ENCODE measurements around the gene SYNE2. TPM values are rescaled to one million over a fixed set of nuclear protein-coding genes. Genes with fewer than 3 reads are reported as not detected.

SYNE2 gene
- total RNA-seq, 1 donor from 2014 or later, result 28.4 TPM

DNA sequence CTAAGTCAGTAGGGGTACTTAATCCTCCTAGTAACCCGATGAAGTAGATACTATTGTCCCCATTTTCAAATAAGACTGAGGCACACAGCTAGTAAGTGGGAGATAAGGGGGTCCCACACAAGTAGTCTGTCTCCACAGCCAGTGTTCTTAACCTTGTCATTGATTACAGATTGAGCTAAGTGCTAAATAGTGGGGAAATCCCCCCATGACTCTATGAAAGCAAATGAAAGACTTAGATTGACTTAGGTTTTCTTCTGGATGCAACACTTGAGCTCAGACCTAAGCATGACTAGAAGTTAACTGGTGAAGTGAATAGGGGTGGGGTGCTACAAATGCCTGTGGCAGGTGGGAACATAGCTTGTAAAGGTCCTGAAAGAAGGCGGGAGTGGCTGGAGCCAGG is 73.8 kb downstream of the SYNE2 start:
- H3K9me3 Mint-ChIP-seq (ENCODE audit: unreplicated experiment), result peaks cover 3% of the 10 kb centered on the region
- no peak overlapping the region for H3K27ac Mint-ChIP-seq (ENCODE audit: unreplicated experiment)
- no peaks in the 10 kb centered on the region for H3K27me3 Mint-ChIP-seq (ENCODE audit: unreplicated experiment)
- no peak for DNase-seq (ENCODE audit: extremely low spot score, unreplicated experiment)
- H3K4me1 Mint-ChIP-seq (ENCODE audit: unreplicated experiment), result peaks cover 18% of the 10 kb centered on the region
- peaks cover 3% of the 10 kb centered on the region for H3K36me3 Mint-ChIP-seq (ENCODE audit: unreplicated experiment)
- TF ChIP-seq, protein P1, sequence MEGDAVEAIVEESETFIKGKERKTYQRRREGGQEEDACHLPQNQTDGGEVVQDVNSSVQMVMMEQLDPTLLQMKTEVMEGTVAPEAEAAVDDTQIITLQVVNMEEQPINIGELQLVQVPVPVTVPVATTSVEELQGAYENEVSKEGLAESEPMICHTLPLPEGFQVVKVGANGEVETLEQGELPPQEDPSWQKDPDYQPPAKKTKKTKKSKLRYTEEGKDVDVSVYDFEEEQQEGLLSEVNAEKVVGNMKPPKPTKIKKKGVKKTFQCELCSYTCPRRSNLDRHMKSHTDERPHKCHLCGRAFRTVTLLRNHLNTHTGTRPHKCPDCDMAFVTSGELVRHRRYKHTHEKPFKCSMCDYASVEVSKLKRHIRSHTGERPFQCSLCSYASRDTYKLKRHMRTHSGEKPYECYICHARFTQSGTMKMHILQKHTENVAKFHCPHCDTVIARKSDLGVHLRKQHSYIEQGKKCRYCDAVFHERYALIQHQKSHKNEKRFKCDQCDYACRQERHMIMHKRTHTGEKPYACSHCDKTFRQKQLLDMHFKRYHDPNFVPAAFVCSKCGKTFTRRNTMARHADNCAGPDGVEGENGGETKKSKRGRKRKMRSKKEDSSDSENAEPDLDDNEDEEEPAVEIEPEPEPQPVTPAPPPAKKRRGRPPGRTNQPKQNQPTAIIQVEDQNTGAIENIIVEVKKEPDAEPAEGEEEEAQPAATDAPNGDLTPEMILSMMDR (IDR thresholded peaks at IDR 0.05), result no peak
- H3K4me3 Mint-ChIP-seq (ENCODE audit: unreplicated experiment), result no peak overlapping the region

DNA sequence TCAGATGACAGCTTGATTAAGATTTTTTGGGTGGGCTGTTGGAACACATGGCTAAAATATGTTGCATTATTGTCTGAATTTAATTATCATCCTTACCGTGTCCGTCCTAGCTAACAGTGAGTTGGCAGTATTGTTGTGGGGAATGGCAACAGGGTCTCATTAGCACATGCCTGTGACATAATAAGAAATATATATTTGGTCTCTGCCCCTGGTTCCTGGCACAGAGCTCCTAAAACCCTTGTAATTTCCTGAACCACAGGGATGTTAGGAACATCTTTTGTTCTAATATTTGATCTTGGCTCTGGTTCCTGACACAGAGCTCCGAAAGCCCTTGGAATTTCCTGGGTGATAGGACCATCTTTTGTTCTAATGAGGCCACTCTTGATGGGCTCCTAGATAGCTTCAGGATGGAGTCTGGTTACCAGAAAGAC is 76.0 kb downstream of the SYNE2 start:
- Mint-ChIP-seq H3K4me3 (ENCODE audit: unreplicated experiment) (no peak overlapping the region), H3K27ac (ENCODE audit: unreplicated experiment) (no peak overlapping the region), H3K9me3 (ENCODE audit: unreplicated experiment) (peaks cover 3% of the 10 kb centered on the region), H3K27me3 (ENCODE audit: unreplicated experiment) (no peaks in the 10 kb centered on the region), H3K4me1 (ENCODE audit: unreplicated experiment) (peaks cover 20% of the 10 kb centered on the region), H3K36me3 (ENCODE audit: unreplicated experiment) (peaks cover 3% of the 10 kb centered on the region)
- no peak for DNase-seq (ENCODE audit: extremely low spot score, unreplicated experiment)
- TF ChIP-seq, protein P1 (IDR thresholded peaks at IDR 0.05), result no peak

DNA sequence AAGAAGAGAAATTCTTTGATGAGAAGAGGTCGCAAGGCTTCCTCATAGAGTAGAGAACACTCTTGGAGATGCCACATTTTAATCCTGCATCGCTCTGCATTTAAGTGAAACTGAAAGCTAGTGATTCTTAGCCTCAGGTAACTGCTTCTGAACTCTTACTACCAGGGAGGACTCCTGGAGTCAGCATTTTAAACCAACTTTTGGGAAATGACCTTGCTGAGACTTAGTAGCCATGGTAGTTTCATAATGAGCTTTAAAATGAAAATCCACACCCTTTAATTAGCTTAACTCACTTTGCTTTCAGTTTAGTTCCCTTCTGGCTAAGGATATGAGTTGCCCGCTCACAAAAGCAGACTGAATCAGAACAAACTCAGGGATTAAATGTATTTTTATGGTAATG is 80.3 kb downstream of the SYNE2 start:
- Mint-ChIP-seq H3K36me3 (ENCODE audit: unreplicated experiment) (no peaks in the 10 kb centered on the region), H3K27ac (ENCODE audit: unreplicated experiment) (peak overlapping the region; percentile 6), H3K9me3 (ENCODE audit: unreplicated experiment) (no peaks in the 10 kb centered on the region), H3K4me1 (ENCODE audit: unreplicated experiment) (peaks cover 18% of the 10 kb centered on the region), H3K4me3 (ENCODE audit: unreplicated experiment) (no peak overlapping the region), H3K27me3 (ENCODE audit: unreplicated experiment) (no peaks in the 10 kb centered on the region)
- TF ChIP-seq, protein P1 (IDR thresholded peaks at IDR 0.05), result no peak
- DNase-seq (ENCODE audit: extremely low spot score, unreplicated experiment), result no peak

DNA sequence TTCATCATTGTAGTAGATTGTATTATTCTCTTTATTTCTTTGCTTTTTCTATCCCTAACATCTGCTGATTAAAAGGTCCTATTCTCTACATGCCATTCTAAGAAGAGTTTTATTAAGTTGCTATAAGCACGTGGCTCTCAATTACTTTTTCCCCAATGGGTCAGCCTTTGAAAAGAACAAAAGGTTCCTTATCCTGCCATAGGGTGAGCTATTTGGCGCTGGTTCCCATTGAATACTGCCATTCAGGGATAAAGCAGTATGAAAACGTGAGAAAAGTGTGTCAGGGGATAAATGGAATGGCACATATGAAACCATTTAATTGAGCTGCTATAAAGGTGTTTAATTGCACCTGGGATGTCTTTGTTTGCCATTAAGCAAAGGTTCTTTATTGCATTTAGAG is 80.9 kb downstream of the SYNE2 start:
- H3K9me3 Mint-ChIP-seq (ENCODE audit: unreplicated experiment), result no peaks in the 10 kb centered on the region
- peaks cover 12% of the 10 kb centered on the region for H3K4me1 Mint-ChIP-seq (ENCODE audit: unreplicated experiment)
- H3K36me3 Mint-ChIP-seq (ENCODE audit: unreplicated experiment), result no peaks in the 10 kb centered on the region
- no peaks in the 10 kb centered on the region for H3K27me3 Mint-ChIP-seq (ENCODE audit: unreplicated experiment)
- H3K27ac Mint-ChIP-seq (ENCODE audit: unreplicated experiment), result no peak overlapping the region
- TF ChIP-seq, protein P1 (IDR thresholded peaks at IDR 0.05), result no peak
- H3K4me3 Mint-ChIP-seq (ENCODE audit: unreplicated experiment), result no peak overlapping the region
- DNase-seq (ENCODE audit: extremely low spot score, unreplicated experiment), result no peak

DNA sequence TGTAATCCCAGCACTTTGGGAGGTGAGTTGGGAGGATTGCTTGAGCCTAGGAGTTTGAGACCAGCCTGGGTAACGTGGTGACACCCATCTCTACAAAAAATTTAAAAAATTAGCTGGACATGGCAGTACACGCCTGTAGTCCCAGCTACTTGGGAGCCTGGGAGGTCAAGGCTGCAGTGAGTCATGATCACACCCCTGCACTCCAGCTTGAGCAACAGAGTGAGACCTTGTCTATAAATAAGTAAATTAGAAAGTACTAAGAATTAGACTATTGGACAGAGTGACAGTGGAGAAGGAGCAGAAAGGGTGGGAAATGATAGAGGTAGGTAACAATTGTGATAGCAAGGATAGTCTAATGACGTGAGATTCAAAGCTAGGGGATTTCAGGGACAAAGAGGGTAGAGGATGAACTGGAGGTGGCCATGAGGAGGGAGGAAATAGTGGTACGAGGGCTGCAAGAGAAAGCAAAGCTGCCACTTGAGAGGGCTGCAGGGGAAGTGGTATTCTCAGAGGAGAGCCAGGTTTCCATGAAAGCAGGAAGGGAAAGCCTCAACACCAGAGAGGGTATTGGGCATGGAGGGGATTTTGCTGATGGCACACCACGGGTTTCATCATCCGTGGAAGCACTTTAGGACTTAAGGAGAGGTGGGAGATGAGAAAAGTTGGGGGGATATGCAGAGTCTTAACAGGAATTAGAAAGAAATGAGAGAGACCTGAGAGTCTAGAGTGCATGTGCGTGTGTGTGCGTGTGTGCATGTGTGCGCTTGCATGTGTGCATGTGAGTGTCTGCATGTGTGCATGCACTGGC is 85.6 kb downstream of the SYNE2 start:
- DNase-seq (ENCODE audit: extremely low spot score, unreplicated experiment), result no peak
- H3K27me3 Mint-ChIP-seq (ENCODE audit: unreplicated experiment), result no peaks in the 10 kb centered on the region
- H3K4me3 Mint-ChIP-seq (ENCODE audit: unreplicated experiment), result no peak overlapping the region
- no peak overlapping the region for H3K27ac Mint-ChIP-seq (ENCODE audit: unreplicated experiment)
- TF ChIP-seq, protein P1 (IDR thresholded peaks at IDR 0.05), result no peak
- H3K4me1 Mint-ChIP-seq (ENCODE audit: unreplicated experiment), result peaks cover 3% of the 10 kb centered on the region
- H3K9me3 Mint-ChIP-seq (ENCODE audit: unreplicated experiment), result no peaks in the 10 kb centered on the region
- no peaks in the 10 kb centered on the region for H3K36me3 Mint-ChIP-seq (ENCODE audit: unreplicated experiment)

Data from osteocyte (in vitro differentiated cells).